Ascending aorta (tissue), 2 donors: Measurements from ENCODE around the gene PTPA. TPM values are rescaled to one million over a fixed set of nuclear protein-coding genes. Genes with fewer than 3 reads are reported as not detected.

Source experiments
- DNase-seq, 2 donors: peaks; one replicate each; pipeline ENCODE4 v3.0.0-alpha.2; 2019; ENCODE audit warnings: low spot score in 2 of 2
- H3K27ac ChIP-seq, 2 donors: fragments of 200-600 bp; sonication (generic); one replicate each; pipeline ENCODE4 v1.5.1; 2016 to 2017; ENCODE audit warnings: mild to moderate bottlenecking in 1 of 2
- H3K27me3 ChIP-seq: fragments of 200-600 bp; sonication (generic); one replicate; pipeline ENCODE4 v1.5.1; 2017
- H3K36me3 ChIP-seq, 2 donors: fragments of 200-600 bp; sonication (generic); one replicate each; pipeline ENCODE4 v1.5.1; 2016
- H3K4me1 ChIP-seq, 2 donors: fragments of 200-600 bp; sonication (generic); one replicate each; pipeline ENCODE4 v1.5.1; 2016 to 2017; ENCODE audit warnings: mild to moderate bottlenecking in 1 of 2
- H3K4me3 ChIP-seq, 2 donors: fragments of 200-600 bp; sonication (generic); one replicate each; pipeline ENCODE4 v1.5.1; 2016 to 2017; ENCODE audit warnings: mild to moderate bottlenecking in 1 of 2
- H3K9me3 ChIP-seq, 2 donors: fragments of 200-600 bp; sonication (generic); one replicate each; pipeline ENCODE4 v1.5.1; 2016
- intact Hi-C: fragments of 100-400 bp; cut with DNase I; formaldehyde crosslinking; loops from one replicate; pipeline ENCODE4 v1.15.1; 2023
- total RNA-seq: library from RNA; depleted of rRNA; stranded (reverse); fragments of >200 nt; gene quantifications from one replicate; pipeline ENCODE4 v1.1.0, GENCODE V29; 2016
- TF ChIP-seq, protein P1 (sequence below), 3 experiments: fragments of 200-600 bp in 2 of 3; fragments of 450-650 bp in 1 of 3; sonication (generic) in 2 of 3; IDR thresholded peaks; one replicate each; pipeline ENCODE4 v1.5.1; 2016 to 2019; ENCODE audit warnings: antibody characterized with exemption in 3 of 3, mild to moderate bottlenecking in 1 of 3, moderate library complexity in 1 of 3

The PTPA gene
- total RNA-seq, 1 donor from 2014 or later = 61.6 TPM

DNA sequence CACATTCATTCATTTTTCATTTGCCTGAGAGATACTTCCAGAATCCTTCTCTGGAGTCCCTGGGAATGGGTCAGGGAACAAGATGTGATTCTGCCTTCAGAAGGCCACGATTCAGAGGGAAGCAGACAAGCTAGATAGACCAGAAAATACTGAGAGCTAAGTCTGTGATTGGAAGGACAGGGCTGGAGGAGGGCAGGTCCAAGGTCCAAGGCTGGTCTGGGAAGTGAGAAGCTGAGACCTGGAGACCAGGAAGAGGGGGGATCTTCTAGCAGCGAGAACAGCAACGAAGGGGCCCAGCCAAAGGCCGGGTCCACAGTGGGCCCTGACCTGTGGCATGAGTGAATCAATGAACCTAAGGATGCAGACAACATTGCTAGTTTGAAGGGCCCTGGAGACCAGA, 70.9 kb downstream of the PTPA start:
- Histone ChIP-seq H3K27ac (no peak overlapping the region), H3K27me3 (no peaks in the 10 kb centered on the region), H3K4me1 (peaks cover 4 to 5% of the 10 kb centered on the region in 2 donors), H3K4me3 (no peak overlapping the region), H3K9me3 (no peaks in the 10 kb centered on the region), H3K36me3 (no peaks in the 10 kb centered on the region)
- no peak for DNase-seq
- intact Hi-C loops = no loop called here
- TF ChIP-seq, protein P1, sequence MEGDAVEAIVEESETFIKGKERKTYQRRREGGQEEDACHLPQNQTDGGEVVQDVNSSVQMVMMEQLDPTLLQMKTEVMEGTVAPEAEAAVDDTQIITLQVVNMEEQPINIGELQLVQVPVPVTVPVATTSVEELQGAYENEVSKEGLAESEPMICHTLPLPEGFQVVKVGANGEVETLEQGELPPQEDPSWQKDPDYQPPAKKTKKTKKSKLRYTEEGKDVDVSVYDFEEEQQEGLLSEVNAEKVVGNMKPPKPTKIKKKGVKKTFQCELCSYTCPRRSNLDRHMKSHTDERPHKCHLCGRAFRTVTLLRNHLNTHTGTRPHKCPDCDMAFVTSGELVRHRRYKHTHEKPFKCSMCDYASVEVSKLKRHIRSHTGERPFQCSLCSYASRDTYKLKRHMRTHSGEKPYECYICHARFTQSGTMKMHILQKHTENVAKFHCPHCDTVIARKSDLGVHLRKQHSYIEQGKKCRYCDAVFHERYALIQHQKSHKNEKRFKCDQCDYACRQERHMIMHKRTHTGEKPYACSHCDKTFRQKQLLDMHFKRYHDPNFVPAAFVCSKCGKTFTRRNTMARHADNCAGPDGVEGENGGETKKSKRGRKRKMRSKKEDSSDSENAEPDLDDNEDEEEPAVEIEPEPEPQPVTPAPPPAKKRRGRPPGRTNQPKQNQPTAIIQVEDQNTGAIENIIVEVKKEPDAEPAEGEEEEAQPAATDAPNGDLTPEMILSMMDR (IDR thresholded peaks at IDR 0.05) = no peak

DNA sequence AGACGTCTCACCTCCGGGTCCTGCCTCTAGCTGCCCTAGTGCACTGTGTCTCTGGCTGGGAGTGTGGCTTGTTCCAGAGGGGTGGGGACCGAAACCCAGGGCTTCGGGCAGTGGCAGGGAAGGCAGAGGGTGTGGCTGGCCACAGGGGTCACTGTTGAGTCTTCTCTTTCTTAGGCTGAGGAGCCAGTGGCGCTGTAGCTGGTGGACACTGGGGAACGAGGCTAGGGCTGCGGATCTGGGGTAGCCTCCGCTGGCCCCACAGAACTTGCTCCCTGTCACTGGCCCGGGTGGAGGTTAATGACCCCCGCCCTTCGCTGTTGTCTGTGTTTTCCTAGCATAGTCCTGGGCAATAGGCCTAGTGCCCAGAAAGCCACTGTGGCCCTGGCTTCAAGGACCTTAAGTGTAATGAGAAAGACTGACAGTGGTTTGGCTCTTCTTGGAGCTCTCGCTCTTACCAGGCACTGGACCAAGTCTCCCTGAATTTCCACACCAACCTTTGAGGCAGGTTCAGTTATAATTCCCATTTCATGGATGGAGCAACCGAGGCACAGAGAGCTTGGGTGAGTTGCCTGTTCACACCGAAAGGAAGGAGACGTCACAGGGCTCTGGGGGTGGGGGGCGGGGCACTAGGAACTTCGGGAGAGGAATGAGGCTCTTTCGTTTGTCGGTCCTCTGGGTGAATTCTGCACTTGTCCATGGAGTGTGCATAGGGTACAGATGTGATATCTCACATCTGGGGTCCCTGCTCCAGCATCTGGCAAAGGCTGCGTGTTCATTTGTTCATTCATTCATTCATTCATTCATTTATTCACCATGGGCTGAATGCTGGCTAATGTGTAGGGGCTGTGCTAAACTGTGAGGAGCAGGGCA, 71.6 kb downstream of the PTPA start:
- TF ChIP-seq, protein P1 (IDR thresholded peaks at IDR 0.05) = peak in 1 of 3 experiments; percentile 12

DNA sequence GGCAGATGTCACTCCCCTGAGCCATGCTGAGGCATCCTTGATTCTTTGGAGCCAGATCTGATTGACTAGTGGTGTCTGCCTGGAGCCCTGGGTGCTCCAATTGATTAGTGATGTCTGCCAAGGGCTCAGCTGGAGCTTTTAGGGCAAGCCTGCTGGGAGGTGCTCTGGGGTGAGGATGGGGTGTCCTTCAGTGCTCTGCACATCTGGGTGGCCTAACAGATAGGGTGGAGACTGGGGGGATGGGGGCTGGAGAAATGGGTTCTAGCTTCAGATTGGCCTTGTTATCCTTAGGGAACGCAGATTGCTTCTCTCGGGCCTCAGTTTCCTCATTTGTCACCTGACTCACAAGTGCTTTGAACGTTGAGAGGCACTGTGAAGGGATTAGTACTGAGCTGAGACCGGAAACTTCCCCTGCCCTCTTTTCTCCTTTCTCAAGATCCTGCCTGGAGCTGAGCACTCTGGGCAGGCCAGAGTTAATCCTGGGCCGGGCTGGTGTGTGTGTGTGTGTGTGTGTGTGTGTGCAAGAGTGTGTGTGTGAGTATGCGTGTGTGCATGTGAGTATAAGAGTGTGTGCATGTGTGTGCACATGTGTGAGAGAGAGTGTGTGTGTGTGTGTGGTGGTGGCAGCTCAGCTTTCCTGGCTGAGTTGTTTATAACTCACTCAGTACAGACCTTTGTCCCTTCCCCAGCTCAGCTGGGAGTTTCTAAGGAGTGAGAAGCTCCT, 72.4 kb downstream of the PTPA start:
- Histone ChIP-seq H3K36me3 (no peaks in the 10 kb centered on the region), H3K27me3 (no peaks in the 10 kb centered on the region), H3K4me1 (peaks cover under 1% of the 10 kb centered on the region in 2 donors), H3K9me3 (no peaks in the 10 kb centered on the region), H3K4me3 (no peak overlapping the region), H3K27ac (no peak overlapping the region)
- DNase-seq = no peak
- TF ChIP-seq, protein P1 (IDR thresholded peaks at IDR 0.05) = no peak
- intact Hi-C loops = no loop called here

More for the DNA sequence above, 71.6 kb downstream of the PTPA start:
- Histone ChIP-seq H3K27ac (no peak overlapping the region), H3K9me3 (no peaks in the 10 kb centered on the region), H3K4me1 (peaks cover 4 to 5% of the 10 kb centered on the region in 2 donors), H3K27me3 (no peaks in the 10 kb centered on the region), H3K36me3 (no peaks in the 10 kb centered on the region), H3K4me3 (no peak overlapping the region)
- no peak for DNase-seq
- intact Hi-C loops = no loop called here

DNA sequence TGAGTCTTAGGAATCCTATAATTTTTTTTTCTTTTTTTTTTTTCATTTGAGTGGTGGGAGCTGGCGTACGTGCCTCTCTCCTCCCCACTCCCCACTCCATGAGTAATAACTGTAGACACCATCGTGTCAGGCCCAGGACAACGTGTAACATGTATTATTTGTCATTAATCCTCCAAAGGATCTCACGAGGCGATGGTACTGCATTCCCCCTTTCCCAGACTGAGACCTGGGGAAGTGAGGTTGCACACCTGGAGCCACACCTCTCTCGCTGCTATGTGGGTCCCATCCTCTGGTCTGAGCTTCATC, 73.0 kb downstream of the PTPA start:
- intact Hi-C loops = no loop called here
- Histone ChIP-seq H3K4me1 (no peaks in the 10 kb centered on the region), H3K27ac (no peak overlapping the region), H3K36me3 (no peaks in the 10 kb centered on the region), H3K4me3 (no peak overlapping the region), H3K27me3 (no peaks in the 10 kb centered on the region), H3K9me3 (no peaks in the 10 kb centered on the region)
- TF ChIP-seq, protein P1 (IDR thresholded peaks at IDR 0.05) = no peak
- DNase-seq = no peak

DNA sequence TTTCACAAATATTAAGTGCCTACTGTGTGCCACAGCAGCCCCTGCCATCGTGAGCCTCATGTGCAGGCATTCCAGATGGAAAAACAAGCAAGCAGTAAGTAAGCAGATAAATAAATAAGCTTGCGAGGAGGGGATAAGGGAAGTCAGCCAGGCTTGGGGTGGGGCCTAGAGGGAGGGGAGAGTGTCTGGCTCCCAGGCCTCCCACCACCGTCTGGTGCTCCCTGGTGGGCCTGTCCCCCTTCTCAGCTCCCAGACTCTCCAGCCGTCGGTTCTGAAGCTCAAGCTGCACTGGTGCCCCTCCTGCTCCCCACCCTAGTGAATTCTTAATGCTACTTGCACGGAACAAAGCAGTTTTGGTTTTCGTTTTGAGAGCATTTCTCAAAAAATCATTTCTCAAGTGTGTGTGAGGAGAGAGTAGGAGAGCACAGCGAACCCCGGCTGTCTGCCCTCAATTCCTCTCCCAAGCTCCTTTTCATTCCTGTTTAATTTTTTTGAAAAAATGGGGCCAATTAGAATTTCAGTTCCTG, 73.4 kb downstream of the PTPA start:
- H3K36me3 ChIP-seq = no peaks in the 10 kb centered on the region
- H3K27ac ChIP-seq = no peak overlapping the region

More for the DNA sequence above, 73.4 kb downstream of the PTPA start:
- Histone ChIP-seq H3K27me3 (no peaks in the 10 kb centered on the region), H3K4me3 (no peak overlapping the region), H3K4me1 (no peaks in the 10 kb centered on the region), H3K9me3 (no peaks in the 10 kb centered on the region)
- no peak for DNase-seq
- TF ChIP-seq, protein P1 (IDR thresholded peaks at IDR 0.05) = no peak
- intact Hi-C loops = no loop called here
